ENCODE measurements around the gene TSBP1.
"Not testable (repeated sequence)": the region's sequence is repeated elsewhere in the genome, so short reads cannot be mapped to it uniquely, and the experiment has no call there.

TSBP1 gene

GRCh38 chr6:32375739-32376529, 4.2 kb upstream of the TSBP1 start:
- DNase-seq (ENCODE audit: low spot score) = no peak

GRCh38 chr6:32371229-32371628, 474 bp downstream of the TSBP1 start:
- DNase-seq (ENCODE audit: low spot score) = no peak

DNA sequence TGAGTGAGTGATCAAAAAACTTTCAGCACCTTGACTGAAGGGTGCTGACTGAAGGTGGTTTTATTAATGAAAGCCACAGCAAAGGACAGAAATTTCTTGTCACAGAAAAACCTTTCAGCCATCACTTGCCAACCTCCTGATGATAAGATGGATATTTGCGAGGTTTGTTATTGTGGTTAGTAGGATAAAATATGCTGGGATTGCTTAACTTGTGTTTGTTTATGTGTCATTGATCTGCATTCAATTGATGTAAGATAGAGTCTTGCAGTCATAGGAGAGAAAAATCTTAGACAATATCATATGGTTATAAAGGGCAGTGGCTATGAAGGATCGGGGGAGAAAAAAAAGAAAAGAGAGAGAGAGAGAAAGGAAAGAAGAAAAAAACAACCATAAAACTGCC, 1.2 kb downstream of the TSBP1 start:
- no peak for DNase-seq (ENCODE audit: low spot score)

DNA sequence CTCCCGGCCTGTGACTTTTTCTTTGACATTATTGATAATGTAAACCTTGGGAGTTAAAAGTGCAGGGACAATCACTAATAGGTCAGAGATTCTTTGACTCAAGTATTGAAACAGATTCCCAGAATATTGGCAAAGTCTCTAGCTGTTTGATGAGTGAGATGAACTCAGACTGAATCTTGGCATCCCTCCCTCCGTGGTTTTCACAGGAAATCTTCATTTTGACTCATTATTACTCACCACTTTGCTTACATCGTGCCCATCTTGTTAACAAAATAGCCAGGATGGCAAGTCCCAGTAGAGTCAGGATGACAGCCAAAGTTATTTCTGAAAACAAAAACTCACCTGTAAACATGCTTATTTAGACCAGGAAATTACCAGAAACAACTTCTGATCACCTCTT, 2.0 kb downstream of the TSBP1 start:
- no peak for DNase-seq (ENCODE audit: low spot score)

DNA sequence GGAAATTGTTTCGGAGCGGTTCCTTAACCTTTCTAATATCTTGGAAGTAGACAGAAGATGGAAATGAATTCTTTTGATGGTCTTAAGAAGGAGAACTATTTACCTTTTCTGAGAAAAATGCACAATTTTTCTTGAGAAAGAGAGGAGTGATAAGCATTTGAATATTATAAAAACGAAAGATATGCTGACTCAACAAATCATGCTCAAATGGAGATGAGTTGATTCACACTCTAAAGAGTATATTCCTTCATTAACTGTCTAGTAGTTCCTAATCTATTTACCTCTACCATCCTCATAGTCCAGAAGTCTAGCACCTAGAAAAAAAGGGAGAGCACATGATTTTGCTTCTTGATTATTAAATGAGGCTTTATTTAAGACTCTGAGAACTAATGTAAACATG, 4.1 kb downstream of the TSBP1 start:
- DNase-seq (ENCODE audit: low spot score) = no peak

DNA sequence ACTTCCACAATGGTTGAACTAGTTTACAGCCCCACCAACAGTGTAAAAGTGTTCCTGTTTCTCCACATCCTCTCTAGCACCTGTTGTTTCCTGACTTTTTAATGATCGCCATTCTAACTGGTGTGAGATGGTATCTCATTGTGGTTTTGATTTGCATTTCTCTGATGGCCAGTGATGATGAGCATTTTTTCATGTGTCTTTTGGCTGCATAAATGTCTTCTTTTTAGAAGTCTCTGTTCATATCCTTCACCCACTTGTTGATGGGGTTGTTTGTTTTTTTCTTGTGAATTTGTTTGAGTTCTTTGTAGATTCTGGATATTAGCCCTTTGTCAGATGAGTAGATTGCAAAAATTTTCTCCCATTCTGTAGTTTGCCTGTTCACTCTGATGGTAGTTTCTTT, 12.5 kb downstream of the TSBP1 start:
- DNase-seq (ENCODE audit: low spot score) = not testable (repeated sequence)

- not testable (repeated sequence) for DNase-seq (ENCODE audit: low spot score)
Observed at GRCh38 chr6:32358548-32358947, 13.2 kb downstream of the TSBP1 start.

DNA sequence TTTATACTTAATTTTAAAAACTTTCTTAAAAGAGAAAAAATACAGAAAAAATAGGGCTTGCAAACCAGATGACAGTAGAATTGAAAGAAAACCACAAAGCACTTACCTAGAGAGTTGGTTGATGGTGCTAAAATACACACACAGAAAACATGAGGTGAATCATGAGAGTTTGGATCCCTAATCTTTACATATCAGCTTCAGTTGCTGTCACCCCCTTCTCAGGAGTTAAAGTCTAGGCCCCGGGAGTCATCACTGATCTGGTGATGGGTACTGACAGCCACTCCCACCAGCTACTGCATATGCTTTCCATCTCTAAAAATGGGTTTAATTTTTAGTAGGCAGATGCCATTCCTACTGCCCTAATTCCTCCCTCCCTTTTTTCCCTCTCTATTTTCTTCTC, 16.7 kb downstream of the TSBP1 start:
- no peak for DNase-seq (ENCODE audit: low spot score)

DNA sequence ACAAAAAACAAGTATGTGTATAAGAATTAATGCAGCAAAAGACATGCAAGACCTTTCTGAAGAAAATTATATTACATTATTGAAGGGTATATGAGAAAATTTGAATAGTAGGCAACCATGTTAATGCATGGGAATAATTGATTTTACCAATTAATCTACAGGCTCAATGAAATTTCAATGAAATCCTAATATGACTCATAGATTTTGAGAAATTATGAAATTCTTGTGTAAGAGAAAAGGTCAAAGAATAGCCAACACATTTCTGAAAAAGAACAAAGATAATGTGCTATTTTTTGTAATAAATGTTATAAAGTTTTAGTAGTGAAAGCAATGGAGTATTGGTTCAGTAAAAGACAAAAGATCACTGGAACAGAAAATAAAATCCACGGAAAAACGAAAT, 18.4 kb downstream of the TSBP1 start:
- DNase-seq (ENCODE audit: low spot score) = no peak

DNA sequence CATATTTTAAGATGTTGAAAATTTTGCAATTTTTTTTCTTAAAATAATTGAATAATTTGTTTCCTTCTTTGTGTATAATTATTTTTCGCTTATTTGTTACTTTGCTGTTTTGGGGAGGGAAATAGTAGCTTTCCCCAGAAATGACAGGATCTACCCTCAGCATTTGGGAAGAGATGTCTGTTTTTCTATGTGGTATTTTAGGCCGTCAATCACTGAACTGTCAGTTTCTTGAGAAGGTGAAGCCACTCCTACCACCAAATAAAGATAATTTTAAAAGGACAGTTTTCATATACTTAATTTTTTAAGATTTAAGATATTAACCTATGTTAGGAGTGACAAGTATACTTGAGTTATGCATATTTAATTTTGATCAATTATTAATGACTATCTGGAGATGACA, 31.5 kb downstream of the TSBP1 start:
- no peak for DNase-seq (ENCODE audit: low spot score)

GRCh38 chr6:32337186-32337805, 34.4 kb downstream of the TSBP1 start:
- DNase-seq (ENCODE audit: low spot score) = no peak

GRCh38 chr6:32332433-32332832, 39.3 kb downstream of the TSBP1 start:
- DNase-seq (ENCODE audit: low spot score) = no peak

- no peak for DNase-seq (ENCODE audit: low spot score)
Observed at GRCh38 chr6:32329141-32329540, 42.6 kb downstream of the TSBP1 start.

GRCh38 chr6:32327103-32327502, 44.6 kb downstream of the TSBP1 start:
- no peak for DNase-seq (ENCODE audit: low spot score)

DNA sequence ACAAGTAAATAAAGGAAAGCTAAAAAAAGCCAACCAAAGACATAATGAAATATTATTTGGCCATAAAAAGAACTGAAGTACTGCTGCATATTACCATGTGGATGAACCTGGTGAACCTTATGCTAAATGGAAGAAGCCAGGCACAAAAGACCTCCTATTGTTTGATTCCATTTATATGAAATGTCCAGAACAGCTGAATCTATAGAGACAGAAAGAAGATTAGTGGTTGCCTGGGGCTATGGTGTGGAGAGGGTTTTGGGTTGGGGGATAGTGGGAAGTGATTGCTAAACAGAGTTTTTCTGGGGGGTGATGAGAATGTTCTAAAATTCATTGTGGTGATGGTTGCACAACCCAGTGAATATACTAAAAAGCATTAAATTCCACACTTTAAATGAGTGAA, 53.2 kb downstream of the TSBP1 start:
- DNase-seq (ENCODE audit: low spot score) = no peak

DNA sequence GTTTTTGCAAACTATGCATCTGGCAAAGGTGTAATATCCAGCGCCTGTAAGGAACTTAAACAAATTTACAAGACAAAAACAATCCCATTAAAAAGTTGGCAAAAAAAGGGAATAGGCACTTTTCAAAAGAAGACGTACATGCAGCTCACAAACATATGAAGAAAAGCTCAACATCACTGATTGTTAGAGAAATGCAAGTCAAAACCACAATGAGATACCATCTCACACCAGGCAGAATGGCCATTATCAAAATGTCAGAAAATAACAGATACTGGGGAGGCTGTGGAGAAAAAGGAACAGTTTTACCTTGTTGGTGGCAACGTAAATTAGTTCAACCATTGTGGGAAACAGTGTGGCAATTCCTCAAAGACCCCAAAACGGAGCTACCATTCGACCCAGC, 54.2 kb downstream of the TSBP1 start:
- DNase-seq (ENCODE audit: low spot score) = no peak

- no peak for DNase-seq (ENCODE audit: low spot score)
Observed at GRCh38 chr6:32313964-32314363, 57.7 kb downstream of the TSBP1 start.

- DNase-seq (ENCODE audit: low spot score) = no peak
Observed at GRCh38 chr6:32298632-32299336, 72.9 kb downstream of the TSBP1 start.

GRCh38 chr6:32294980-32295379, 76.7 kb downstream of the TSBP1 start:
- not testable (repeated sequence) for DNase-seq (ENCODE audit: low spot score)

DNA sequence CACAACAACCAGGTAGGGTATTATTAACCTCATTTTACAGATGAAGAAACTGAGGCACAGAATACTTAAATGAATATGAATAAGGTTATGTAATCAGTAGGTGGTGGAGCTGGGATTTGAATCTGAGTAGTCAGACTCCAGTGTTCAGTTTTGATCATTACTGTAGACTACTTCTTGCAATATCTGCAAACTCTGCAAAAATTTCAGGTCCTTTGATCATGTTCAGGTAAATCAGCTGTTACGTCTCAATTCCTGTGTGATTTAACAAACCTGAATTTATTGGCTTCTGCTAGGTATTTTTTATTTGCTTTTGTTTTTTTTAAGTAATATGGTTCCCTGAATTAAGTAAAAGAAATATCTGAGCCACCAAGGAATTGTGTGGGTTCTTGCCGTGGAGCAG, 77.1 kb downstream of the TSBP1 start:
- no peak for DNase-seq (ENCODE audit: low spot score)

DNA sequence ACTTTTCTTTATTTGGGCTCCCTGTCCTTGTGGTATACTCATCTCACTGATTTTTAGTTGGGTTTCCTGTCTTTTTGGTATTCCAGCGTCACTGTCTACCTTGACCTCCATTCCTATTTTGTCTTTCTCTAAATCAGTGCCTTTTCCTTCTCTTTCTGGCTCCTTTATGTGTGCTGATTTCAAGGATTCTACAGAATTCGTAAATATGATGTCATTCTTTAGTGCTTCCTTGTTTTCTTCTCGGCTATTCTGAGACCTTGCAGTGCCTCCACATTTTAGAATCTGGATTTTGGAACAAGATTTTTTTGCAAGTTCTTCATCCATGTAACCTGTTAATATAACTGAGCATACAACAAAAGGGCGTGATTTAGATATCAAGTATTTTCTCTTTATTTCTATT, 78.0 kb downstream of the TSBP1 start:
- no peak for DNase-seq (ENCODE audit: low spot score)

GRCh38 chr6:32291543-32291942, 80.2 kb downstream of the TSBP1 start:
- no peak for DNase-seq (ENCODE audit: low spot score)
